K562 (cell line): ENCODE data around the gene GALE. TPM values are rescaled to one million over a fixed set of nuclear protein-coding genes. Genes with fewer than 3 reads are reported as not detected.

Experiments used
- ATAC-seq: fragments of 200-7000 bp; cut with Tn5 transposase; 3 replicates; pipeline ENCODE4 v1.9.1; 2020; ENCODE audit warnings: moderate library complexity
- BruUV-seq: library from RNA; stranded (reverse); fragments of 400-500 nt; replicated peaks from 2 replicates; lab custom pipeline; 2021; lab: Mats Ljungman, UMichigan
- CTCF ChIA-PET: fragments of 300-600 bp; formaldehyde crosslinking; extraction: SDS; loops from one replicate; lab custom pipeline; 2021; ENCODE audit warnings: low intra/inter-chr PET ratio; lab: Yijun Ruan, JAX
- POLR2A ChIA-PET: fragments of 300-600, 350-650 bp; sonication (Branson Sonifier 250); formaldehyde crosslinking; extraction: SDS; loops from one replicate; lab custom pipeline; 2021; ENCODE audit warnings: antibody characterized with exemption, inconsistent platforms; lab: Yijun Ruan, JAX
- DNase-seq, 4 experiments: peaks; one replicate each; pipeline versions ENCODE4 v3.0.0 to v3.0.0-alpha.2; 2011 to 2018; ENCODE audit warnings: low spot score in 3 of 4, mixed read lengths in 3 of 4; ENCODE audit errors: extremely low read depth in 1 of 4
- FAIRE-seq: peaks from 2 replicates; lab custom pipeline; 2011; peaks lifted over from hg19 to GRCh38; lab: Jason Lieb, UNC
- H2AFZ ChIP-seq: 2 replicates; pipeline ENCODE4 v1.6.0; 2011; ENCODE audit warnings: low read depth, low read length, control low read depth, inconsistent platforms
- H3K27ac ChIP-seq: fragments of 200-600 bp; 3 replicates; pipeline ENCODE4 v1.8.0; 2011; ENCODE audit warnings: low read depth, mild to moderate bottlenecking, control low read depth, inconsistent platforms, low read length, moderate library complexity, mixed read lengths; ENCODE audit errors: extremely low read depth
- H3K27me3 ChIP-seq, 2 experiments: fragments of 300-600 bp in 1 of 2; 2 replicates in 1 of 2; 3 replicates in 1 of 2; pipeline versions ENCODE4 v1.6.0 to v1.8.0; 2011; ENCODE audit warnings: inconsistent platforms in 2 of 2, low read length in 2 of 2, mild to moderate bottlenecking in 1 of 2, mixed read lengths in 1 of 2, moderate library complexity in 1 of 2; ENCODE audit not compliant: control insufficient read depth in 2 of 2, insufficient read depth in 2 of 2
- H3K36me3 ChIP-seq: fragments of 300-600 bp; 3 replicates; pipeline ENCODE4 v1.8.0; 2011; ENCODE audit warnings: mild to moderate bottlenecking, low read length, inconsistent platforms; ENCODE audit not compliant: control insufficient read depth, insufficient read depth
- H3K4me1 ChIP-seq, 2 experiments: fragments of 200-600 bp in 1 of 2; replicated peaks in 1 of 2; 2 replicates in 1 of 2; 3 replicates in 1 of 2; pipeline versions ENCODE4 v1.5.1 to v1.8.0; 2011; ENCODE audit warnings: inconsistent platforms in 2 of 2, low read length in 2 of 2, mild to moderate bottlenecking in 1 of 2, mixed read lengths in 1 of 2, moderate library complexity in 1 of 2; ENCODE audit not compliant: control insufficient read depth in 2 of 2, insufficient read depth in 2 of 2
- H3K4me2 ChIP-seq: 2 replicates; pipeline ENCODE4 v1.6.1; 2011; ENCODE audit warnings: low read length, control low read depth, inconsistent platforms, mixed read lengths; ENCODE audit not compliant: insufficient read depth
- H3K4me3 ChIP-seq: fragments of 200-600 bp; sonication (generic), shearing (Covaris generic); 2 replicates; pipeline ENCODE4 v1.5.1; 2016; ENCODE audit warnings: control low read depth, inconsistent platforms
- H3K79me2 ChIP-seq: fragments of 200-600 bp; 3 replicates; pipeline ENCODE4 v1.8.0; 2011; ENCODE audit warnings: low read length, inconsistent platforms; ENCODE audit not compliant: control insufficient read depth, insufficient read depth
- H3K9ac ChIP-seq, 2 experiments: 2 replicates each; pipeline versions ENCODE4 v1.6.0 to v1.6.1; 2011; ENCODE audit warnings: low read depth in 2 of 2, low read length in 2 of 2, control low read depth in 1 of 2, inconsistent platforms in 1 of 2, mild to moderate bottlenecking in 1 of 2, mixed read lengths in 1 of 2; ENCODE audit not compliant: insufficient read depth in 1 of 2
- H3K9me1 ChIP-seq: one replicate; pipeline ENCODE4 v1.6.0; 2011; ENCODE audit warnings: inconsistent platforms, mild to moderate bottlenecking, low read length, moderate library complexity; ENCODE audit not compliant: control insufficient read depth, insufficient read depth
- H3K9me3 ChIP-seq: replicated peaks from 2 replicates; pipeline ENCODE4 v1.5.1; 2011; ENCODE audit warnings: low read depth, low read length, inconsistent platforms; ENCODE audit not compliant: control insufficient read depth, insufficient read depth
- H4K20me1 ChIP-seq: replicated peaks from 2 replicates; pipeline ENCODE4 v1.6.1; 2011; ENCODE audit warnings: low read length, inconsistent platforms, mixed read lengths; ENCODE audit not compliant: control insufficient read depth, insufficient read depth
- CTBP1 ChIP-seq: fragments of 450-650 bp; IDR thresholded peaks from 2 replicates; pipeline ENCODE4 v1.6.1; 2016; ENCODE audit warnings: borderline replicate concordance
- E2F8 ChIP-seq: fragments of 450-650 bp; IDR thresholded peaks from 2 replicates; pipeline ENCODE4 v1.7.1; 2018; ENCODE audit warnings: mild to moderate bottlenecking, low read depth; ENCODE audit not compliant: partially characterized antibody
- ELK3 ChIP-seq: fragments of 450-650 bp; formaldehyde crosslinking; IDR thresholded peaks from 2 replicates; pipeline ENCODE4 v1.4.0; 2020; ENCODE audit warnings: mild to moderate bottlenecking
- FOXK1 ChIP-seq: sonication (generic); formaldehyde crosslinking; IDR thresholded peaks from 2 replicates; pipeline ENCODE4 v1.8.0; 2022; ENCODE audit warnings: missing genetic modification reagents, mild to moderate bottlenecking, borderline replicate concordance
- MBD2 ChIP-seq: sonication (generic); IDR thresholded peaks from 2 replicates; pipeline ENCODE4 v1.6.1; 2016; ENCODE audit warnings: low read depth, borderline replicate concordance
- MCM5 ChIP-seq: fragments of 450-650 bp; IDR thresholded peaks from 2 replicates; pipeline ENCODE4 v1.6.1; 2016; ENCODE audit warnings: low read depth
- NCOA2 ChIP-seq, 2 experiments: fragments of 450-650 bp; IDR thresholded peaks; 2 replicates each; pipeline ENCODE4 v1.6.1; 2018; ENCODE audit warnings: mild to moderate bottlenecking in 2 of 2, moderate library complexity in 1 of 2; ENCODE audit not compliant: partially characterized antibody in 2 of 2
- NCOR1 ChIP-seq: fragments of 450-650 bp; IDR thresholded peaks from 2 replicates; pipeline ENCODE4 v1.6.1; 2016; ENCODE audit warnings: mild to moderate bottlenecking, moderate library complexity
- NUFIP1 ChIP-seq: fragments of 450-650 bp; IDR thresholded peaks from 2 replicates; pipeline ENCODE4 v1.6.1; 2018; ENCODE audit not compliant: partially characterized antibody
- PHB2 ChIP-seq: fragments of 450-650 bp; IDR thresholded peaks from 2 replicates; pipeline ENCODE4 v1.6.1; 2017; ENCODE audit warnings: low read depth
- RBM22 ChIP-seq: fragments of 200-400 bp; formaldehyde crosslinking; IDR thresholded peaks from 2 replicates; pipeline ENCODE4 v1.6.1; 2018; ENCODE audit warnings: low read length, low read depth; ENCODE audit not compliant: poor library complexity, severe bottlenecking
- RFX5 ChIP-seq: IDR thresholded peaks from 2 replicates; pipeline ENCODE4 v1.6.1; 2011; ENCODE audit warnings: low read depth, mild to moderate bottlenecking, improper control_type of control experiment, low read length
- SETDB1 ChIP-seq: IDR thresholded peaks from one replicate; pipeline ENCODE4 v1.6.1; 2012; ENCODE audit warnings: low read length, control low read depth, inconsistent platforms
- SNAPC5 ChIP-seq: fragments of 250-450 bp; sonication (Bioruptor Pico); IDR thresholded peaks from 2 replicates; pipeline ENCODE4 v1.8.0; 2021; ENCODE audit warnings: moderate library complexity, mild to moderate bottlenecking, inconsistent platforms
- TSC22D4 ChIP-seq: fragments of 450-650 bp; IDR thresholded peaks from 2 replicates; pipeline ENCODE4 v1.6.1; 2016; ENCODE audit warnings: missing genetic modification characterization, missing biosample characterization, control low read depth
- ZMIZ1 ChIP-seq, 2 experiments: fragments of 150-350 bp in 1 of 2; IDR thresholded peaks; 2 replicates each; pipeline ENCODE4 v1.6.1; 2012 to 2016; ENCODE audit warnings: low read depth in 2 of 2, low read length in 2 of 2, mild to moderate bottlenecking in 1 of 2, moderate library complexity in 1 of 2
- ZNF830 ChIP-seq: fragments of 250-450 bp; sonication (Bioruptor Pico); IDR thresholded peaks from 2 replicates; pipeline ENCODE4 v1.5.0; 2021; ENCODE audit warnings: mild to moderate bottlenecking
- WGBS: fragments of 100-300 bp; shearing (Covaris generic); methylation state at CpG from one replicate; pipeline ENCODE4 v1.1.6; 2016; ENCODE audit warnings: low coverage, mixed read lengths; ENCODE audit not compliant: insufficient coverage; ENCODE audit errors: missing lambda C conversion rate; 5-methylcytosine and 5-hydroxymethylcytosine counted together
- in situ Hi-C: fragments of 300-500 bp; cut with MboI; formaldehyde crosslinking; loops from 4 replicates; pipeline ENCODE4 v1.15.0; 2018; ENCODE audit warnings: inconsistent platforms, mixed read lengths
- intact Hi-C: fragments of 100-400 bp; cut with micrococcal nuclease; formaldehyde crosslinking; loops from 2 replicates; pipeline ENCODE4 v1.14.2; 2022
- polyA plus RNA-seq, 8 experiments: library from polyadenylated mRNA; depleted of rRNA in 4 of 8; stranded (reverse) in 5 of 8; unstranded in 3 of 8; fragments of >200 nt; fragmentation: Nextera tagmentation in 2 of 8; fragmentation: Illumina TruSeq in 1 of 8; extraction: Ambion mirVana in 2 of 8; extraction: Trizol in 1 of 8; gene quantifications; 2 replicates each; pipeline versions ENCODE4 v1.2.1 to v1.2.3, GENCODE V29; 2011 to 2014; ENCODE audit warnings: inconsistent platforms in 1 of 8, missing spikeins in 1 of 8
- total RNA-seq, 7 experiments: library from RNA; depleted of rRNA in 6 of 7; stranded (reverse); fragments of >200 nt in 6 of 7; fragmentation: Illumina TruSeq in 2 of 7; extraction: Trizol in 2 of 7; gene quantifications; 2 replicates each; pipeline versions ENCODE4 v1.2.1 to v1.2.3, GENCODE V29; 2011 to 2021; ENCODE audit warnings: low replicate concordance in 1 of 7

GALE gene
- total and polyA plus RNA-seq, 9 of the 15 experiments (the other 6 are each of a cell fraction or from before 2014, with no cell fraction given), result 8.4 to 139 (median 88.3) TPM

GRCh38 chr1:23768733-23769132, 31.8 kb downstream of the GALE start:
- Histone ChIP-seq H3K9ac (no peak overlapping the region), H3K4me2 (no peak overlapping the region), H3K27ac (no peak overlapping the region), H2AFZ (no peak overlapping the region), H3K9me3 (no peaks in the 10 kb centered on the region), H4K20me1 (no peaks in the 10 kb centered on the region; the same call in 1 of the 2 replicates), H3K36me3 (peaks cover 51% of the 10 kb centered on the region), H3K4me1 (peaks cover 3 to 16% of the 10 kb centered on the region in 2 experiments; a peak in 2 of 5 replicates), H3K27me3 (no peaks in the 10 kb centered on the region), H3K4me3 (no peak overlapping the region), H3K9me1 (no peaks in the 10 kb centered on the region), H3K79me2 (peaks cover 18% of the 10 kb centered on the region)
- ATAC-seq, result no peak
- ChIA-PET CTCF (no interaction called here), POLR2A (interaction anchor here (0.6 to 1.2 kb wide), 2 partner anchors 9 to 12 kb away, joined by 3 to 6 read pairs; partner anchors contain the start of gene PITHD1)
- intact Hi-C loops, result no loop called here
- BruUV-seq, result no TSS peak
- in situ Hi-C loops, result no loop called here
- TF ChIP-seq SNAPC5 (no peak), FOXK1 (no peak), TSC22D4 (tag) (no peak), MCM5 (no peak), NCOA2 (IDR thresholded peaks at IDR 0.05; ENCODE audit: partially characterized antibody in 2 of 2) (no peak), CTBP1 (no peak), RBM22 (no peak), E2F8 (no peak), NUFIP1 (no peak), MBD2 (no peak), ZMIZ1 (IDR thresholded peaks at IDR 0.05; ENCODE audit: low read depth in 2 of 2, low read length in 2 of 2) (no peak), ZNF830 (CRISPR knock-in tag) (no peak), SETDB1 (no peak), PHB2 (no peak), ELK3 (no peak), NCOR1 (no peak), RFX5 (no peak)
- DNase-seq, result no peak
- FAIRE-seq, result no peak
- 84% methylated on average over 5 of the region's 5 CpGs for WGBS
